ENCODE data around the gene CLCN6.

CLCN6 gene

GRCh38 chr1:11860083-11860482 lies 54.1 kb downstream of the CLCN6 start:
- no peak overlapping the region for H3K27ac ChIP-seq (ENCODE audit: low read depth, low read length)

GRCh38 chr1:11860587-11860986 lies 54.6 kb downstream of the CLCN6 start:
- H2BK120ac ChIP-seq (ENCODE audit: insufficient read depth, low read length, poor library complexity) = no peak overlapping the region
- H3K4me3 ChIP-seq (ENCODE audit: low read depth, low read length) = no peak overlapping the region
- no peak overlapping the region for H3K23ac ChIP-seq (ENCODE audit: low read length)
- no peak overlapping the region for H4K91ac ChIP-seq (ENCODE audit: low read depth, low read length)
- no peak overlapping the region for H3K27ac ChIP-seq (ENCODE audit: low read depth, low read length)
- H3K18ac ChIP-seq (ENCODE audit: low read length) = no peak overlapping the region
- no peak overlapping the region for H4K8ac ChIP-seq (ENCODE audit: low read depth, low read length)
- H2AK5ac ChIP-seq (ENCODE audit: low read length) = no peak overlapping the region
- H3K27me3 ChIP-seq (ENCODE audit: insufficient read depth, low read length) = no peaks in the 10 kb centered on the region
- H3K79me2 ChIP-seq (ENCODE audit: control insufficient read depth, insufficient read depth, low read length, poor library complexity) = no peaks in the 10 kb centered on the region
- peaks cover 12 to 19% of the 10 kb centered on the region in 2 experiments for H3K4me1 ChIP-seq (ENCODE audit: control insufficient read depth in 1 of 2, insufficient read depth in 2 of 2, low read length in 2 of 2)
- H3K4me2 ChIP-seq (ENCODE audit: low read length) = no peak overlapping the region
- H3K14ac ChIP-seq (ENCODE audit: low read length) = no peak overlapping the region
- no peaks in the 10 kb centered on the region for H3K9me3 ChIP-seq (ENCODE audit: insufficient read depth, low read depth, low read length)
- no CpG with 5 or more reads among the region's 1 CpG for WGBS (ENCODE audit: extremely low coverage, insufficient coverage, insufficient read length)
- no peak overlapping the region for H2BK5ac ChIP-seq (ENCODE audit: low read depth, low read length, poor library complexity)
- H2AFZ ChIP-seq (ENCODE audit: insufficient read depth, low read length, poor library complexity) = no peak overlapping the region
- no peak overlapping the region for H4K12ac ChIP-seq (ENCODE audit: low read depth, low read length)
- peaks cover 4% of the 10 kb centered on the region for H3K79me1 ChIP-seq (ENCODE audit: low read length)
- no peak overlapping the region for H2BK12ac ChIP-seq (ENCODE audit: low read length)
- no peak overlapping the region for H3K9ac ChIP-seq (ENCODE audit: low read length)
- no peaks in the 10 kb centered on the region for H3K36me3 ChIP-seq (ENCODE audit: control insufficient read depth in 1 of 2, insufficient read depth in 2 of 2, low read length in 2 of 2)
- H3K4ac ChIP-seq (ENCODE audit: low read depth, low read length) = no peak overlapping the region
- no peak for DNase-seq

More at GRCh38 chr1:11860083-11860482, 54.1 kb downstream of the CLCN6 start:
- Histone ChIP-seq H3K4me1 (ENCODE audit: control insufficient read depth in 1 of 2, insufficient read depth in 2 of 2, low read length in 2 of 2) (peaks cover 12 to 19% of the 10 kb centered on the region in 2 experiments), H4K12ac (ENCODE audit: low read depth, low read length) (no peak overlapping the region), H2AK5ac (ENCODE audit: low read length) (no peak overlapping the region), H3K27me3 (ENCODE audit: insufficient read depth, low read length) (no peaks in the 10 kb centered on the region), H3K79me2 (ENCODE audit: control insufficient read depth, insufficient read depth, low read length, poor library complexity) (no peaks in the 10 kb centered on the region), H3K4ac (ENCODE audit: low read depth, low read length) (no peak overlapping the region), H2AFZ (ENCODE audit: insufficient read depth, low read length, poor library complexity) (no peak overlapping the region), H3K23ac (ENCODE audit: low read length) (no peak overlapping the region), H3K18ac (ENCODE audit: low read length) (no peak overlapping the region), H4K91ac (ENCODE audit: low read depth, low read length) (no peak overlapping the region), H3K4me3 (ENCODE audit: low read depth, low read length) (no peak overlapping the region), H2BK120ac (ENCODE audit: insufficient read depth, low read length, poor library complexity) (no peak overlapping the region), H3K36me3 (ENCODE audit: control insufficient read depth in 1 of 2, insufficient read depth in 2 of 2, low read length in 2 of 2) (no peaks in the 10 kb centered on the region), H3K9me3 (ENCODE audit: insufficient read depth, low read depth, low read length) (no peaks in the 10 kb centered on the region), H3K9ac (ENCODE audit: low read length) (no peak overlapping the region), H2BK12ac (ENCODE audit: low read length) (no peak overlapping the region), H4K8ac (ENCODE audit: low read depth, low read length) (no peak overlapping the region), H3K4me2 (ENCODE audit: low read length) (no peak overlapping the region), H2BK5ac (ENCODE audit: low read depth, low read length, poor library complexity) (no peak overlapping the region), H3K79me1 (ENCODE audit: low read length) (peaks cover 4% of the 10 kb centered on the region), H3K14ac (ENCODE audit: low read length) (no peak overlapping the region)
- no CpG with 5 or more reads among the region's 2 CpGs for WGBS (ENCODE audit: extremely low coverage, insufficient coverage, insufficient read length)
- DNase-seq = peak in 1 of 2 donors; percentile 20

GRCh38 chr1:11862890-11863289 lies 56.9 kb downstream of the CLCN6 start:
- Histone ChIP-seq H3K23ac (ENCODE audit: low read length) (no peak overlapping the region), H4K8ac (ENCODE audit: low read depth, low read length) (no peak overlapping the region), H3K9me3 (ENCODE audit: insufficient read depth, low read depth, low read length) (no peaks in the 10 kb centered on the region), H2BK120ac (ENCODE audit: insufficient read depth, low read length, poor library complexity) (no peak overlapping the region), H3K14ac (ENCODE audit: low read length) (no peak overlapping the region), H3K27me3 (ENCODE audit: insufficient read depth, low read length) (no peaks in the 10 kb centered on the region), H2AK5ac (ENCODE audit: low read length) (no peak overlapping the region), H3K4me3 (ENCODE audit: low read depth, low read length) (no peak overlapping the region), H3K9ac (ENCODE audit: low read length) (no peak overlapping the region), H2BK5ac (ENCODE audit: low read depth, low read length, poor library complexity) (no peak overlapping the region), H3K4me2 (ENCODE audit: low read length) (no peak overlapping the region), H3K79me1 (ENCODE audit: low read length) (peaks cover 4% of the 10 kb centered on the region), H2BK12ac (ENCODE audit: low read length) (no peak overlapping the region), H4K12ac (ENCODE audit: low read depth, low read length) (no peak overlapping the region), H3K27ac (ENCODE audit: low read depth, low read length) (no peak overlapping the region), H3K79me2 (ENCODE audit: control insufficient read depth, insufficient read depth, low read length, poor library complexity) (no peaks in the 10 kb centered on the region), H3K36me3 (ENCODE audit: control insufficient read depth in 1 of 2, insufficient read depth in 2 of 2, low read length in 2 of 2) (no peaks in the 10 kb centered on the region), H3K4ac (ENCODE audit: low read depth, low read length) (no peak overlapping the region), H3K18ac (ENCODE audit: low read length) (no peak overlapping the region), H3K4me1 (ENCODE audit: control insufficient read depth in 1 of 2, insufficient read depth in 2 of 2, low read length in 2 of 2) (peaks cover 10 to 17% of the 10 kb centered on the region in 2 experiments), H4K91ac (ENCODE audit: low read depth, low read length) (no peak overlapping the region), H2AFZ (ENCODE audit: insufficient read depth, low read length, poor library complexity) (no peak overlapping the region)
- WGBS (ENCODE audit: extremely low coverage, insufficient coverage, insufficient read length) = no CpG with 5 or more reads among the region's 6 CpGs
- peak in 1 of 2 donors; percentile 15 for DNase-seq

- Histone ChIP-seq H2BK12ac (ENCODE audit: low read length) (no peak overlapping the region), H2AK5ac (ENCODE audit: low read length) (no peak overlapping the region), H3K4me2 (ENCODE audit: low read length) (no peak overlapping the region), H3K36me3 (ENCODE audit: control insufficient read depth in 1 of 2, insufficient read depth in 2 of 2, low read length in 2 of 2) (no peaks in the 10 kb centered on the region), H4K8ac (ENCODE audit: low read depth, low read length) (no peak overlapping the region), H3K23ac (ENCODE audit: low read length) (no peak overlapping the region), H3K9ac (ENCODE audit: low read length) (no peak overlapping the region), H3K27me3 (ENCODE audit: insufficient read depth, low read length) (no peaks in the 10 kb centered on the region), H2BK5ac (ENCODE audit: low read depth, low read length, poor library complexity) (no peak overlapping the region), H3K18ac (ENCODE audit: low read length) (no peak overlapping the region), H3K4me3 (ENCODE audit: low read depth, low read length) (no peak overlapping the region), H3K14ac (ENCODE audit: low read length) (no peak overlapping the region), H2BK120ac (ENCODE audit: insufficient read depth, low read length, poor library complexity) (no peak overlapping the region), H3K4me1 (ENCODE audit: control insufficient read depth in 1 of 2, insufficient read depth in 2 of 2, low read length in 2 of 2) (no peaks in the 10 kb centered on the region), H4K12ac (ENCODE audit: low read depth, low read length) (no peak overlapping the region), H3K27ac (ENCODE audit: low read depth, low read length) (no peak overlapping the region), H3K79me2 (ENCODE audit: control insufficient read depth, insufficient read depth, low read length, poor library complexity) (no peaks in the 10 kb centered on the region), H4K91ac (ENCODE audit: low read depth, low read length) (no peak overlapping the region), H3K4ac (ENCODE audit: low read depth, low read length) (no peak overlapping the region), H3K79me1 (ENCODE audit: low read length) (no peaks in the 10 kb centered on the region), H2AFZ (ENCODE audit: insufficient read depth, low read length, poor library complexity) (no peak overlapping the region), H3K9me3 (ENCODE audit: insufficient read depth, low read depth, low read length) (no peaks in the 10 kb centered on the region)
- DNase-seq = peak; percentile 17 to 66
- WGBS (ENCODE audit: extremely low coverage, insufficient coverage, insufficient read length) = no CpG with 5 or more reads among the region's 13 CpGs
These were observed 62.5 kb downstream of the CLCN6 start for GRCh38 chr1:11868331-11868980.

Data from trophoblast cell (in vitro differentiated cells and primary cell).